Endothelial cell of umbilical vein (primary cell): ENCODE results near the gene NEK2.
"Not testable (repeated sequence)": the region's sequence is repeated elsewhere in the genome, so short reads cannot be mapped to it uniquely, and the experiment has no call there.

Experiments used
- CTCF ChIP-seq, 2 donors: IDR thresholded peaks; 1 replicate in 1 of 2; 2 replicates in 1 of 2; pipeline ENCODE4 v1.5.1; 2011; ENCODE audit warnings: low read length in 2 of 2, mild to moderate bottlenecking in 2 of 2, moderate library complexity in 2 of 2, control low read depth in 1 of 2, inconsistent platforms in 1 of 2, low read depth in 1 of 2; ENCODE audit not compliant: insufficient read depth in 1 of 2; ENCODE audit errors: extremely low read depth in 1 of 2
- EZH2 ChIP-seq: IDR thresholded peaks from 2 replicates; pipeline ENCODE4 v1.6.1; 2012; ENCODE audit warnings: borderline replicate concordance, low read depth, mild to moderate bottlenecking, moderate library complexity, low read length, inconsistent platforms; ENCODE audit not compliant: severe bottlenecking
- POLR2A ChIP-seq: IDR thresholded peaks from 2 replicates; pipeline ENCODE4 v1.6.1; 2012; ENCODE audit warnings: low read depth, mild to moderate bottlenecking, control low read depth, low read length

- not testable (repeated sequence) for TF ChIP-seq CTCF (IDR thresholded peaks at IDR 0.05; ENCODE audit: extremely low read depth in 1 of 2, insufficient read depth in 1 of 2, low read depth in 1 of 2, low read length in 2 of 2); EZH2; POLR2A
Observed at GRCh38 chr1:211636575-211637029, 38.8 kb downstream of the NEK2 start.
